ENCODE measurements around the gene BOK. TPM values are rescaled to one million over a fixed set of nuclear protein-coding genes. Genes with fewer than 3 reads are reported as not detected.

Gene BOK
- total and polyA plus RNA-seq, 2 of the 13 experiments (the other 11 are each of a cell fraction or from before 2014, with no cell fraction given), result 35.5 to 39.2 TPM

DNA sequence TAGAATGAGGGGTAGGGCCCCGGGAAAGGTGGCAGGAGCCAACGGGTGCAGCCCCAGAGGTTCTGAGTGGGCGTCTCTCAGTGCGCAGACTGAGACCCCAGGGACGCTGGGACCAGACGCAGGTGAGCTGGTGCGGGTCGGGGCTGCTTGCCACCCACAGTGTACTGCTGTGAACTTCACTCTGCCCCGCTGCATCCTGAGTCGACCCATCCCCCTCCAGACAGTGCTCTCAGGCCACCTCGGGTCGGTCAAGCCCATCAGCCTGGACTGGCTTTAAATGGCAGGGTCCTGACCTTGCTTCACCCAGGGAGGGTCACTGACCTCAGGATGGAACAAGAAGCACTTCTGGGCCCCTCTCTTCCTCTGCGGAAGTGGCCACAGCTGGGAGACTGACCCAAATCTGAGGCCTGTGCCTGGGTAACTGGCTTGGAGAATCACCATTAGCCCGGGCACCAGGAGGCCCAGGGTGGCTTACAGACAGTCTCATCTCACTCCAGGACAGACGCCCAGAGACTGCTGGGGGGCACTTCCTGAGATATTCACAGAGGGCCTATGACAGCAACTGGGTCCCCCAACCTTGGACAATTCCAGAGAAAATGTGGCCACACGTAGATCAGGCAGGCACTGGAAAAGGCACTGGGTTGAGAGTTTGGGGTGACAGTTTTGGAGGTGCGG, 23.7 kb upstream of the BOK start (continued):
- TF ChIP-seq ZNF331 (CRISPR knock-in tag; IDR thresholded peaks at IDR 0.05) (peak; percentile 28; the same call in 1 of the 2 replicates), HOXA5 (CRISPR knock-in tag; IDR thresholded peaks at IDR 0.05) (no peak), ZFP90 (CRISPR knock-in tag; IDR thresholded peaks at IDR 0.05; ENCODE audit: borderline replicate concordance) (no peak), HDAC1 (CRISPR knock-in tag; IDR thresholded peaks at IDR 0.05) (peak; percentile 59; the same call in 1 of the 2 replicates), RBM22 (optimal IDR thresholded peaks at IDR 0.05; ENCODE audit: low read length) (no peak), ZNF501 (CRISPR knock-in tag; IDR thresholded peaks at IDR 0.05) (no peak), ZNF326 (CRISPR knock-in tag; IDR thresholded peaks at IDR 0.05; ENCODE audit: borderline replicate concordance) (no peak), CTCF (CRISPR knock-in tag; IDR thresholded peaks at IDR 0.05) (no peak), ZNF614 (CRISPR knock-in tag; IDR thresholded peaks at IDR 0.05; ENCODE audit: borderline replicate concordance) (0 out of 2 replicates have a peak, but pooled peaks have one; percentile 17), MIER2 (CRISPR knock-in tag; IDR thresholded peaks at IDR 0.05) (peak; percentile 47; the same call in 1 of the 2 replicates), ELF3 (CRISPR knock-in tag; IDR thresholded peaks at IDR 0.05) (no peak; the same call in 1 of the 2 replicates), TARDBP (CRISPR knock-in tag; IDR thresholded peaks at IDR 0.05) (peak; percentile 63; the same call in 1 of the 2 replicates), KDM2A (CRISPR knock-in tag; IDR thresholded peaks at IDR 0.05; ENCODE audit: borderline replicate concordance, low read depth) (peak; percentile 36; the same call in 1 of the 2 replicates), PHF21A (CRISPR knock-in tag; IDR thresholded peaks at IDR 0.05) (peak; percentile 57), ZC3H13 (CRISPR knock-in tag; IDR thresholded peaks at IDR 0.05) (no peak), SOX6 (IDR thresholded peaks at IDR 0.05) (no peak), SOX6 (CRISPR knock-in tag; IDR thresholded peaks at IDR 0.05) (peak; percentile 36; the same call in 1 of the 2 replicates), ZBTB7B (CRISPR knock-in tag; IDR thresholded peaks at IDR 0.05) (peak; percentile 49; the same call in 1 of the 2 replicates), TAF1 (CRISPR knock-in tag; IDR thresholded peaks at IDR 0.05) (no peak), THAP9 (CRISPR knock-in tag; IDR thresholded peaks at IDR 0.05; ENCODE audit: borderline replicate concordance) (peak; percentile 47; the same call in 1 of the 2 replicates), TGIF2 (CRISPR knock-in tag; IDR thresholded peaks at IDR 0.05) (no peak), MTERF4 (CRISPR knock-in tag; IDR thresholded peaks at IDR 0.05) (0 out of 2 replicates have a peak, but pooled peaks have one; percentile 48), MAF1 (CRISPR knock-in tag; IDR thresholded peaks at IDR 0.05; ENCODE audit: borderline replicate concordance) (no peak), RCOR2 (CRISPR knock-in tag; IDR thresholded peaks at IDR 0.05) (0 out of 2 replicates have a peak, but pooled peaks have one; percentile 20), SIN3B (IDR thresholded peaks at IDR 0.05; ENCODE audit: low read length) (no peak), STAG1 (CRISPR knock-in tag; IDR thresholded peaks at IDR 0.05) (no peak; the same call in 1 of the 2 replicates)
